OCI-M2 (cell line): ENCODE measurements around the gene OAS3.
"Not testable (repeated sequence)": the region's sequence is repeated elsewhere in the genome, so short reads cannot be mapped to it uniquely, and the experiment has no call there.

ENCODE experiments used
- DNase-seq: peaks from one replicate; lab custom pipeline; 2025; ENCODE audit not compliant: unreplicated experiment; lab: John Stamatoyannopoulos, UW

Gene OAS3

DNA sequence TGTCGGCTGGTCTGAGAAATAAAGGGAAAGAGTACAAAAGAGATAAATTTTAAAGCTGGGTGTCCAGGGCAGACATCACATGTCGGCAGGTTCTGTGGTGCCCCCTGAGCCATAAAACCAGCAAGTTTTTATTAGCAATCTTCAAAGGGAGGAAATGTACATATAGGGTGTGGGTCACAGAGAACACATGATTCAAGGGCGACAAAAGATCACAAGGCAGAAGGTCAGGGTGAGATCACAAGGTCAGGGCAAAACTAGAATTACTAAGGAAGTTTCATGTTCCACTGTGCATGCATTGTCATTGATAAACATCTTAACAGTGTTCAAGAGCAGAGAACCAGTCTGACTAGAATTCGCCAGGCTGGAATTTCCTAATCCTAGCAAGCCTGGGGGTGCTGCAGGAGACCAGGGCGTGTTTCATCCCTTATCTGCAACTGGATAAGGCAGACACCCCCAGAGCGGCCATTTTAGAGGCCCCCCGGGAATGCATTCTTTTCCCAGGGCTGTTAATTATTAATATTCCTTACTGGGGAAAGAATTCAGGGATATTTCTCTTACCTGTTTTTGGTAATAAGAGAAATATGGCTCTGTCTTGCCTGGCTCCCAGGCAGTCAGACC is 11.7 kb upstream of the OAS3 start:
- not testable (repeated sequence) for DNase-seq

DNA sequence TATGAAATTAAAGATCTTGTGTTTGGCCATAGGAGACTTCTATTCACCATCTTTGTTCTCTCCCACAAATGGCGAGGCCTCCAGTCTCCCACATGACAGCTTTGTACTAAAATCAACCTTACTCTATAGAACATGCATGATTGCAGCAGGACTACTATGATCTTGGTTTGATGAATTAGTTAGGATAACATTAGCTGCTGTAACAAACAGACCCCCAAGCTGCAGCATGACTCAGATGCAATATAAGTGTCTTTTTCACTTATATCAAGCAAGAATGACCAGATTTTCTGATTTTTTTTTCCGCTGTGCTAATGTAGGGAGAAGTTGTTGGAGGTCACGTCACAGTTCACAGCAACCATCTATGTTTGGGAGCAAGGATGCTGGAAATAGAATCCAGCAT is 10.8 kb upstream of the OAS3 start:
- no peak for DNase-seq

DNA sequence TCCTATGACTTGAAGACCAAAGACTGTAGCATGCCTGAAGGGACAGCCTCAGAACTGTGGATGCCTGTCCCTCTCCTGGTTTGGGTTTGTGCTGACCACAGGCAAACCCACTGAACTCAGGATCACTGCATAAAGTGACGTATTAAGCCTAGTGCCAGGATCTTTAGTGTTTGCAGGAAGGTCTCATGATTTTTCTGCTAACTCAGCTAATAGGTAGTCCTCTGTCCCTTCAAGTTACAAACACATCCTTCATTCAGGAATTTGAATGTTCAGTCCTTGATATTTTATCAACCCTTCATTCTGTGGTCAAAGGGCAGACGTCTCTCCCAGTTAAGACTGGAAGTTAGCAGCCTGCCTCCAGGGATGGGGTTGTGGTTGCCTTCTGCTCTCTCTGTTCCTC is 10.3 kb upstream of the OAS3 start:
- DNase-seq: no peak

GRCh38 chr12:112928978-112929377 is 9.3 kb upstream of the OAS3 start:
- DNase-seq: no peak

GRCh38 chr12:112929715-112930114 is 8.6 kb upstream of the OAS3 start:
- DNase-seq: no peak

GRCh38 chr12:112930350-112930749 is 7.9 kb upstream of the OAS3 start:
- DNase-seq: no peak

- no peak for DNase-seq
Measured at GRCh38 chr12:112932485-112933128, 5.7 kb upstream of the OAS3 start.

DNA sequence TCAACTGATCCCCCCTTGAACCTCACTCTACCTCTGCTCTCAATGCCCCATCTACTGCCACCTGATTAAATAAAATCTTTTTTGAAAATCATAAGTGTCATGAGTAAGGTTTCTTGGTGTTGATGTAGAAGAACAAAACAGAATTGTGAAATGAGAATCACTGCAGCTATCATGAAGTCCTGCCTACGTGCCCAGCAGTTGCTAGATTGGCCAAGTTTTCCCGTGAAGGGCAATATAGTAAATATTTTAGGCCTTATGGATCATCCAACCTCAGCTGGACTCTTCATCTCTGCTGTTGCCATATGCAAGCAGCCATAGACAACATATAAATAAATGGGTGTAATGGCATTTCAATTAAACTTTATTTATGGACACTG is 5.2 kb upstream of the OAS3 start:
- no peak for DNase-seq

DNA sequence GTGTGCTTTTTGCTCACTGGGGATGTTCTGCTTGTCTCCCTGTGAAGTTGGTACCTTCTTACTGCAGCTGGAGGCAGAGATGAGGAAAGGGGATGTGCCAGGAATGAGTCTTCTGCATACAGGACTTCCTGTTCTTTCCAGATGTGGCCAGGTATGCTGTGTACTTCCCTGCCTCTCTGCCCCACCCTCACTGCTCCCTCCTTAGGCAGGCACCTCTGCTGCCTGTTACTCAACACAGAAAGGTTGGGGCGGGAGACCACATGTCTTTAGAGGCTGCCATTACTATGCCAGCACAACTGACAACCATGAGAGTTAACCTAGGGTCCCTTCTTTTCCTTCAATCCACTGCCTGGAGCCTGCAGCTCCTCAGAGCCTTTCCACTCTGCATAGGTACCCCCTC is 2.0 kb upstream of the OAS3 start:
- DNase-seq: no peak

GRCh38 chr12:112936927-112937326 is 1.3 kb upstream of the OAS3 start:
- no peak for DNase-seq

DNA sequence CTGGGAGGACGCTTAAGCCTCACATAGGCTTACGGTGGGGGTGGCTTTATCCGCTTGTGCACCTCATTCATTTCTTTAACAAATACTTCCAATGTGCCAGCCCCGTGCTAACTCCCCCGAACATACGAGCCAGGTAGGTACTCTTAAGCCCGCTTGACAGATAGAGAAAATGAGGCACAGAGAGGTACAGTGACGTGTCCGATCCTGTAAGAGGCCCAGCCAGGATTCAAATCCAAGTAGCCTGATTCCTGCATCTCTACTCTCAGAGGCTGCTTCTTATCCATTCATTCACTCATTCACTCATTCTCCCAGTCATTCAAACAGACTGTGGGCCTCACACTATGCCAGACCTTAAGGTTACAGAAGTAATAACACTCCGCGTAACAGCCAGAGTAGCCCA is 477 bp downstream of the OAS3 start:
- no peak for DNase-seq

DNA sequence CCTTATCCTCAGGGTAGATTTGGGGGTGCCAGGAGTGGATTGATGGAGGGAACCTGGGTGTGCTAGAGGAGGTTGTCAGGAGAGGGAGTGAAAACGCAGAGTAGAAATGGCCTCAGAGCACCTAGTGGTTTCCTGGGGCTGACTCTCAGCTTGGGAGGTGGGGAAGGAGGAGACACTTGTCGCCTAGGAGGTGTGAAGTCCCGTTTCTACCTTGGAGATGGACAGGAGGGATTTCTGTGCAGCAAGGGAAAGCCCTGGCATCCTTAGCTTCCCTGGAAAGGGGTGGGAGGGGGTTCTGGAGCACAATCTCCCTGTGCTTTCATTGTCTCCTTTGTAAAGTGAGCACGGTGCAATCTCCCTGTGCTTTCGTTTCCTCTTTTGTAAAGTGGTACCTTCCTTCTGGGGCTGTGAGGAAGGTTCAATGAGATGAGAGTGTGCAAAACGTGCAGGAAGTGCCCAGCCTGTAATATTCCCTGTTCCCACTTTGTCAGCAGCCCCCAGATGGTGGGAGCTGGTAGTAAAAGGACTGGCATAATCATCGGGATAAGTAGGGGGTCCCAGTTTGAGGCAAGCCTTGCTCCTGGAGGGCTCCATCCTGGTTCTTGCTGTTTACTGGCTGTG is 1.6 kb downstream of the OAS3 start:
- DNase-seq: no peak

- DNase-seq: no peak
Measured at GRCh38 chr12:112941528-112942335, 3.5 kb downstream of the OAS3 start.

GRCh38 chr12:112942572-112942971 is 4.3 kb downstream of the OAS3 start:
- no peak for DNase-seq

DNA sequence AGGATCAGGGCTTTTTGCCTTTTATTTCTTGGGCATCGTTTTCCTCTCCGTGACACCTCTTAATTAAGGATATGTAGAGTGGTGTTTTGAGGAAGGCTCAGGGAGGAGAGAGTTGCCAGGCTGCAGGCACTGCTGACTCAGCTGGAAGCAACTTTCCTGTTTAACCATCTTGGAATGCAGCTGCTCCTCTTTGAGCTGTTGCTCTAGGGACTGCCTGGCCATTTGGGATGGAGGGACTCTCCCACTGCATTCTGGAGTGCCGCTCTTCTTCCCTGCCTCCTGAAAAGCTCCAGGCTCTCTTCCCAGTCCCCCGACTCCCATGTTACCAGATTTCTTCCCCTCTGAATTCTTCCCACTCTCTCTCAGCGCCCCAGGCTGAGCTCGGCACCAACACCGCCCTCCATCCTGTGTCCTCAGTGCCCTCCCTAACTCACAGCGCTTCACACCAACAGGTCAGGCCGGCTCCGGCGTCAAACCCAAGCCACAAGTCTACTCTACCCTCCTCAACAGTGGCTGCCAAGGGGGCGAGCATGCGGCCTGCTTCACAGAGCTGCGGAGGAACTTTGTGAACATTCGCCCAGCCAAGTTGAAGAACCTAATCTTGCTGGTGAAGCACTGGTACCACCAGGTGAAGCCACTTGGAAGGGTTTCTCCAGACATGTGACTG is 5.9 kb downstream of the OAS3 start:
- no peak for DNase-seq

- no peak for DNase-seq
Measured at GRCh38 chr12:112945515-112945914, 7.2 kb downstream of the OAS3 start.

- no peak for DNase-seq
Measured at GRCh38 chr12:112946236-112947000, 8.1 kb downstream of the OAS3 start.

GRCh38 chr12:112947314-112947713 is 9.0 kb downstream of the OAS3 start:
- DNase-seq: no peak

DNA sequence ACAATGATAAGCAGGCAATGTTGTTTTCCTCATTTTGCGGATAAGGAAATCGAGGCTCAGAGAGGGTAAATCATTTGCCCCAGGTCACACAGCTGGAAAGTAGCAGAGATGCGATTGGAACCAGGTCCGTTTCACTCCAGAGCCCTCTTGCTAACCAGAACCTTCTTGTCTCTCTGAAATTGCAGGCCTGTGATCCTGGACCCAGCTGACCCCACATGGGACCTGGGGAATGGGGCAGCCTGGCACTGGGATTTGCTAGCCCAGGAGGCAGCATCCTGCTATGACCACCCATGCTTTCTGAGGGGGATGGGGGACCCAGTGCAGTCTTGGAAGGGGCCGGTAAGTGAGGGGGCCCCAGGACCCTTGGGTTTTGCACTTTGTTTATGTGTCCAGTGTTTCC is 9.5 kb downstream of the OAS3 start:
- no peak for DNase-seq

- DNase-seq: no peak
Measured at GRCh38 chr12:112948806-112949205, 10.5 kb downstream of the OAS3 start.

- no peak for DNase-seq
Measured at GRCh38 chr12:112950701-112951100, 12.4 kb downstream of the OAS3 start.
